Neuronal stem cell (in vitro differentiated cells): ENCODE data around the gene GOLGA6L2.
"Not testable (repeated sequence)": the region's sequence is repeated elsewhere in the genome, so short reads cannot be mapped to it uniquely, and the experiment has no call there.

ENCODE experiments used
- DNase-seq: peaks from one replicate; pipeline ENCODE4 v3.0.0-alpha.2; 2013; ENCODE audit warnings: low spot score
- H2AFZ ChIP-seq: one replicate; pipeline ENCODE4 v1.6.1; 2013; ENCODE audit warnings: mild to moderate bottlenecking, low read length, inconsistent platforms
- H2AK5ac ChIP-seq: 2 replicates; pipeline ENCODE4 v1.6.1; 2013; ENCODE audit warnings: low read depth, mild to moderate bottlenecking, inconsistent platforms, low read length, moderate library complexity, mixed read lengths
- H2BK120ac ChIP-seq: 2 replicates; pipeline ENCODE4 v1.6.1; 2013; ENCODE audit warnings: low read depth, mild to moderate bottlenecking, inconsistent platforms, low read length, moderate library complexity, mixed read lengths
- H2BK12ac ChIP-seq: one replicate; pipeline ENCODE4 v1.6.1; 2013; ENCODE audit warnings: low read length, inconsistent platforms
- H2BK15ac ChIP-seq: 2 replicates; pipeline ENCODE4 v1.6.1; 2013; ENCODE audit warnings: mild to moderate bottlenecking, low read length, inconsistent platforms, mixed read lengths
- H2BK5ac ChIP-seq: one replicate; pipeline ENCODE4 v1.6.1; 2013; ENCODE audit warnings: inconsistent platforms, mild to moderate bottlenecking, low read length, moderate library complexity
- H3K14ac ChIP-seq: one replicate; pipeline ENCODE4 v1.6.1; 2013; ENCODE audit warnings: low read length, inconsistent platforms
- H3K18ac ChIP-seq: 2 replicates; pipeline ENCODE4 v1.6.1; 2013; ENCODE audit warnings: low read length, inconsistent platforms
- H3K23ac ChIP-seq: 2 replicates; pipeline ENCODE4 v1.6.1; 2013; ENCODE audit warnings: low read depth, mild to moderate bottlenecking, mixed read lengths, low read length, inconsistent platforms; ENCODE audit not compliant: poor library complexity
- H3K27ac ChIP-seq: replicated peaks from 3 replicates; pipeline ENCODE4 v1.5.1; 2013; ENCODE audit warnings: low read length, inconsistent platforms
- H3K27me3 ChIP-seq, 3 experiments: 2 replicates each; pipeline ENCODE4 v1.6.1; 2013; ENCODE audit warnings: low read length in 3 of 3, mild to moderate bottlenecking in 2 of 3, inconsistent platforms in 1 of 3, low read depth in 1 of 3, mixed read lengths in 1 of 3, moderate library complexity in 1 of 3; ENCODE audit not compliant: control insufficient read depth in 3 of 3, insufficient read depth in 3 of 3
- H3K36me3 ChIP-seq, 2 donors: replicated peaks in 1 of 2; 2 replicates each; pipeline ENCODE4 v1.6.1; 2013; ENCODE audit warnings: low read length in 2 of 2; ENCODE audit not compliant: control insufficient read depth in 2 of 2, insufficient read depth in 2 of 2
- H3K4ac ChIP-seq: 2 replicates; pipeline ENCODE4 v1.6.1; 2013; ENCODE audit warnings: inconsistent platforms, mild to moderate bottlenecking, low read length, moderate library complexity
- H3K4me1 ChIP-seq, 2 donors: 1 replicate in 1 of 2; 2 replicates in 1 of 2; pipeline ENCODE4 v1.6.1; 2013; ENCODE audit warnings: low read length in 2 of 2, low read depth in 1 of 2; ENCODE audit not compliant: control insufficient read depth in 2 of 2, insufficient read depth in 1 of 2
- H3K4me2 ChIP-seq: one replicate; pipeline ENCODE4 v1.6.1; 2013; ENCODE audit warnings: mild to moderate bottlenecking, low read length, inconsistent platforms; ENCODE audit not compliant: insufficient read depth, poor library complexity, severe bottlenecking
- H3K4me3 ChIP-seq, 2 donors: 2 replicates each; pipeline ENCODE4 v1.5.1; 2013; ENCODE audit warnings: low read length in 2 of 2, mild to moderate bottlenecking in 2 of 2, inconsistent platforms in 1 of 2, moderate library complexity in 1 of 2
- H3K79me1 ChIP-seq: one replicate; pipeline ENCODE4 v1.6.1; 2013; ENCODE audit warnings: low read depth, mild to moderate bottlenecking, inconsistent platforms, low read length, moderate library complexity
- H3K9ac ChIP-seq: one replicate; pipeline ENCODE4 v1.6.1; 2013; ENCODE audit warnings: mild to moderate bottlenecking, low read depth, low read length, inconsistent platforms; ENCODE audit not compliant: poor library complexity
- H3K9me3 ChIP-seq, 2 donors: replicated peaks in 1 of 2; 2 replicates each; pipeline versions ENCODE3 to v1.6.1; 2013; ENCODE audit warnings: low read length in 2 of 2, mild to moderate bottlenecking in 2 of 2, inconsistent platforms in 1 of 2, low read depth in 1 of 2, mixed read lengths in 1 of 2, moderate library complexity in 1 of 2; ENCODE audit not compliant: control insufficient read depth in 2 of 2, insufficient read depth in 1 of 2
- H4K8ac ChIP-seq: one replicate; pipeline ENCODE4 v1.6.1; 2013; ENCODE audit warnings: low read depth, mild to moderate bottlenecking, inconsistent platforms, low read length, moderate library complexity
- H4K91ac ChIP-seq: one replicate; pipeline ENCODE4 v1.6.1; 2013; ENCODE audit warnings: low read length, low read depth, mild to moderate bottlenecking, inconsistent platforms; ENCODE audit not compliant: poor library complexity
- WGBS, 2 donors: extraction: QIAGEN DNeasy Blood & Tissue Kit; methylation state at CpG; one replicate each; pipeline ENCODE4 v1.1.7; 2013; ENCODE audit warnings: missing lambda C conversion rate in 2 of 2, mixed read lengths in 1 of 2; ENCODE audit not compliant: insufficient read length in 2 of 2, insufficient replicate concordance in 1 of 2; ENCODE audit errors: extremely low coverage in 2 of 2; 5-methylcytosine and 5-hydroxymethylcytosine counted together

Gene GOLGA6L2

DNA sequence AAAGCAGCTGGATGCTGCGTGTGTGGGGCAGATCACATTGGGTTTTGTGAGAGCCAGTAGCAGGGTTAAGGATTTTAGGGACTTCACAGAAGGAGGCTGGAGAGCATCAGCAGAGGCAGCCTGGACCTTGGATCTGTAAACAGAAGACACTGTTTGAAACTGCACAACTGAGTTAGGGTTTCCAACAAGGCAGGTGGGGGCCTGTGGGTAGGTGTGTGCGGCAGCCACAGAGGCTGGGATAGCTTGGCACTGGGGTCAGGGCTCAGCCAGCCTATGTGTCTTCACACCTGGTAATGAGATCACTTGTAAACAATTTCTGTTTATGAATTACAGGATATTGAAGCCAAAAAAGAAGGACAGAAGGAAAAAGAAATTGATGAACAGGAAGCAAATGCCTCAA, 12.3 kb downstream of the GOLGA6L2 start:
- H4K91ac ChIP-seq, H2AFZ ChIP-seq, H3K4me2 ChIP-seq, H3K4ac ChIP-seq, H4K8ac ChIP-seq, H3K79me1 ChIP-seq, H3K9me3 ChIP-seq, H3K27me3 ChIP-seq, H2BK5ac ChIP-seq, H3K9ac ChIP-seq, H2BK120ac ChIP-seq, H3K4me3 ChIP-seq, DNase-seq, H3K14ac ChIP-seq, H3K36me3 ChIP-seq, H3K27ac ChIP-seq, H3K4me1 ChIP-seq, H2BK15ac ChIP-seq, H2BK12ac ChIP-seq, H2AK5ac ChIP-seq, H3K23ac ChIP-seq, H3K18ac ChIP-seq: not testable (repeated sequence)
- WGBS, 2 donors, result no CpG with 5 or more reads among the region's 2 CpGs

DNA sequence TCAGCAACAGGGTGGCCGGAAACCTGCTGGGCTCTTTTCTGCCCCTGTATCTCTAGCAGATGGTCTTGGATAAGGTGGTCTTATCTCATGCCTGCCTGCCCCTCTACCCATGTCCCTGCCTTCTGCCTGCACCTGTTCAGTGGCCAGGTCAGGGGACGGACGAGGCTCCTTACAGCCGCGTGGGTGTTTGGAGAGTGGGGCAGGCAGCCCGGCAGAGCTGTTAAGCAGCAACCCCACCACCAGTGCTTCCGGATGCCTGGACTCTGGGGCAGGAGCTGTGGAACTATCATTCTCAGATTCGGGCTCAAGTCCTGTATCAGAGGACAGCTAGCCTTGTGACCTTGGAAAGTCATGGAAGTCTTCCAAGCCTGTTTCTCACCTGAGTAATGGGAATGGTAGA, 21.7 kb downstream of the GOLGA6L2 start:
- not testable (repeated sequence) for H2BK5ac ChIP-seq, H3K79me1 ChIP-seq, DNase-seq

DNA sequence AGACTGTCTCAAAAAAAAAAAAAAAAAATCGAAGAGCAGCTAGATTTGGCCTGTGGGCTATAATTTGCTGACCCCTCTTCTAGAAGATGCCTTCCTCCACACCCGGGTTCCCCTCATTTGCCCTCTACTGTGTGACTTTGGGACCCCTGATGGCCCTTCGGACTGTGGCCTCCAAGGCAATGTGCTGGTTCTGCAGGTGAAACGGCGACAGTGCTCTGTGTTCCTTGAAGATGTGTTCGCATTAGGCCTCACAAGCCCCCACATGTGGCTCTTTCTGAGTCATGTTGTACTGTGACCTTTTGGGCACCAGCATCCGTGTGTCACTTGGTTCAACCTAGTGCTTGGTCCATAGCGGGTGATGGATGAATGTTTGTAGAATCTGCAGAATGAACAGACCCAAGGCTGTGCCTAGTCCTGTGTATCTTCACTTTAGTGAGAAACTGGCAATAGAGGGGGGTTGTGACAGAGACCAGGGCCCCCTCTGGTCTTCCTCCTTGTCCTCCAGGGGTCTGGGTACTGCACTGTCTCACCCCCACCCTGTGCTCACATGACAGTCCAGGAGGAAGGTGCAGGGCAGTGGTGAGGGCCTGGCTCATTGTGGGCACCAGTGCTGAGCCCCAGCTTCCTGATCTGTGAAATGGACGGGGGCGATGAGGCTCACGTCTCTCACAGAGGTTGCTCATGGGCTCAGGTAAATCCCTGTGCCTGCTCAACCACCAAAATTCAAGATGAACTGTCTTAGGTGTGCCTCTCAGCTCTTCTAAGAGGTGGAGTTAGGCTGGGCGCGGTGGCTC, 22.7 kb downstream of the GOLGA6L2 start:
- Histone ChIP-seq H2BK12ac (no peak overlapping the region), H3K4ac (no peak overlapping the region), H3K23ac (no peak overlapping the region), H3K9ac (no peak overlapping the region), H3K4me2 (no peak overlapping the region), H4K91ac (no peak overlapping the region), H3K18ac (no peak overlapping the region), H3K36me3 (no peaks in the 10 kb centered on the region), H3K14ac (no peak overlapping the region), H3K27me3 (no peaks in the 10 kb centered on the region), H2BK120ac (no peak overlapping the region), H2BK5ac (no peak overlapping the region), H3K79me1 (no peaks in the 10 kb centered on the region), H3K9me3 (peaks cover 0 to 6% of the 10 kb centered on the region in 2 donors), H2BK15ac (no peak overlapping the region), H3K4me3 (no peak overlapping the region), H2AK5ac (no peak overlapping the region), H3K27ac (no peak overlapping the region), H2AFZ (no peak overlapping the region), H4K8ac (no peak overlapping the region), H3K4me1 (no peaks in the 10 kb centered on the region)
- WGBS, 2 donors, result no CpG with 5 or more reads among the region's 13 CpGs
- DNase-seq, result no peak

More for the DNA sequence above, 21.7 kb downstream of the GOLGA6L2 start:
- H3K4ac ChIP-seq, H2BK12ac ChIP-seq, H2BK120ac ChIP-seq, H2AFZ ChIP-seq, H2BK15ac ChIP-seq, H3K27ac ChIP-seq, H3K9me3 ChIP-seq, H2AK5ac ChIP-seq, H4K8ac ChIP-seq, H4K91ac ChIP-seq, H3K36me3 ChIP-seq, H3K4me3 ChIP-seq, H3K9ac ChIP-seq, H3K18ac ChIP-seq, H3K27me3 ChIP-seq, H3K4me1 ChIP-seq, H3K4me2 ChIP-seq, H3K14ac ChIP-seq, H3K23ac ChIP-seq: not testable (repeated sequence)
- no CpG with 5 or more reads among the region's 8 CpGs for WGBS, 2 donors

DNA sequence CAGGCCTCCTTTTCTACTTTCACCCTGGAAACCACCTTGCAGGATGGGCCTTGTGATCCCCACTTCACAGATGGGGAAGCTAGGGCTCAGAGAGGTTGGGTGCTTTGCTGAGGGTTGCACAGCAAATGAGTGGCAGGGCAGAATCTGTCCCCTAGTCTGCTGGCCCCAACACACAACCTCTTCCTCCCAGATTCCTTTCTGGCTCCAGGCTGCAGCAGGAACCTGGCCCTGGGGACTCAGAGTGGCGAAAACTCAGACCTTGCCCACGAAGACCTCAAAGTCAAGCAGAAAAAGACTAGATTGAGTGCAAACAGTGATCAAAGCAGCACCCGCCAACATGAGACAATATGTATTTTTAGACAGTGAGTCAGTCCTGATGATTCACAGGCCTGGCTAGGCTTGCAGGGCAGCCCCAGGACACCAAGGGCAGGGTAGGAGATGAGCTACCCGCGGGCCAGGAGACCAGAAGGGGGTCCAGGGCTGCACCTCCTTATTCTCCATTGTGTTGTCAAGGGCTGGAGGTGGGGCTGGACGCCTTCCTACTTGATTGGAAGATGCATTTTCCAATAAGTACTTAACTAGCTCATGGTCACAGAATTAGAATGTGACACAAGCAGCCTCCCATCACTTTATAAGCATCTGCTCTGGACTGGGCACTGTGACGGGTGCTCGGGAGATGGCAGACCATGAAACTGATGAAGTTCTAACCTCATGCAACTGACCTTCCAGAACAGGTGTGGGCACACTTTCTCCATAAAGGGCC, 23.9 kb downstream of the GOLGA6L2 start:
- no peak overlapping the region for H3K23ac ChIP-seq
- no peak overlapping the region for H3K4me2 ChIP-seq
- no peak overlapping the region for H4K91ac ChIP-seq
- WGBS, 2 donors, result no CpG with 5 or more reads among the region's 8 CpGs
- no peaks in the 10 kb centered on the region for H3K27me3 ChIP-seq
- no peak overlapping the region for H4K8ac ChIP-seq
- H3K4me1 ChIP-seq, result no peaks in the 10 kb centered on the region
- H2AFZ ChIP-seq, result no peak overlapping the region
- H3K36me3 ChIP-seq, result no peaks in the 10 kb centered on the region
- no peak for DNase-seq
- no peak overlapping the region for H3K4me3 ChIP-seq
- H2BK15ac ChIP-seq, result no peak overlapping the region
- no peaks in the 10 kb centered on the region for H3K79me1 ChIP-seq
- H2BK5ac ChIP-seq, result no peak overlapping the region
- H3K9me3 ChIP-seq, result peaks cover 0 to 6% of the 10 kb centered on the region in 2 donors
- H3K18ac ChIP-seq, result no peak overlapping the region
- no peak overlapping the region for H2BK120ac ChIP-seq
- no peak overlapping the region for H3K9ac ChIP-seq
- no peak overlapping the region for H2AK5ac ChIP-seq
- no peak overlapping the region for H2BK12ac ChIP-seq
- H3K27ac ChIP-seq, result no peak overlapping the region
- H3K4ac ChIP-seq, result no peak overlapping the region
- no peak overlapping the region for H3K14ac ChIP-seq
